Activated T-helper 17 cell treated with anti-CD3 and anti-CD28 coated beads, Interleukin-2, amount 50 U/mL, for 72 hours (primary cell): ENCODE results near the gene BTN3A1. TPM values are rescaled to one million over a fixed set of nuclear protein-coding genes. Genes with fewer than 3 reads are reported as not detected.
A peak's percentile ranks its signal among the peaks of the same experiment; 100 is the strongest.
"Not testable (repeated sequence)": the region's sequence is repeated elsewhere in the genome, so short reads cannot be mapped to it uniquely, and the experiment has no call there.

Experiments
- ATAC-seq: fragments of 150-1000 bp; cut with Tn5 transposase; replicated peaks from 2 replicates; pipeline ENCODE4 v1.10.0; 2021; ENCODE audit warnings: mild to moderate bottlenecking, moderate library complexity
- H3K27ac Mint-ChIP-seq: one replicate; pipeline ENCODE4 v1.8.0; 2022; ENCODE audit warnings: mixed read lengths
- H3K27me3 Mint-ChIP-seq: one replicate; pipeline ENCODE4 v1.8.0; 2022; ENCODE audit warnings: mixed read lengths
- H3K36me3 Mint-ChIP-seq: one replicate; pipeline ENCODE4 v1.8.0; 2022; ENCODE audit warnings: low read depth, mild to moderate bottlenecking, mixed read lengths
- H3K4me1 Mint-ChIP-seq: one replicate; pipeline ENCODE4 v1.8.0; 2022; ENCODE audit warnings: mixed read lengths
- H3K4me3 Mint-ChIP-seq: one replicate; pipeline ENCODE4 v1.8.0; 2022; ENCODE audit warnings: mild to moderate bottlenecking, mixed read lengths
- H3K9me3 Mint-ChIP-seq: one replicate; pipeline ENCODE4 v1.8.0; 2022; ENCODE audit warnings: mixed read lengths
- total RNA-seq, 2 donors: library from RNA; stranded (reverse); gene quantifications; one replicate each; pipeline ENCODE4 v1.2.3, GENCODE V29; 2022

Gene BTN3A1
- total RNA-seq: 10 to 100 TPM; 35.1 to 70.0 TPM

GRCh38 chr6:26401987-26402658 lies at the start of gene BTN3A1:
TSS of gene BTN3A1 (plus strand) at chr6:26402275. CDS start at chr6:26405564, 3,289 bp downstream.
- no peaks in the 10 kb centered on the region for H3K27me3 Mint-ChIP-seq
- H3K4me1 Mint-ChIP-seq: peaks cover 40% of the 10 kb centered on the region
- H3K27ac Mint-ChIP-seq: peak within 1 kb of the TSS; percentile 98
- peaks cover 34% of the 10 kb centered on the region for H3K36me3 Mint-ChIP-seq
- H3K4me3 Mint-ChIP-seq: peak within 1 kb of the TSS; percentile 99
- H3K9me3 Mint-ChIP-seq: no peaks in the 10 kb centered on the region
- peak; percentile 96 for ATAC-seq

GRCh38 chr6:26352315-26352714 lies 49.8 kb upstream of the BTN3A1 start:
- Mint-ChIP-seq H3K4me1 (no peaks in the 10 kb centered on the region), H3K9me3 (no peaks in the 10 kb centered on the region), H3K36me3 (no peaks in the 10 kb centered on the region), H3K4me3 (no peak overlapping the region), H3K27ac (no peak overlapping the region), H3K27me3 (no peaks in the 10 kb centered on the region)
- no peak for ATAC-seq

GRCh38 chr6:26354162-26354561 lies 47.9 kb upstream of the BTN3A1 start:
- Mint-ChIP-seq H3K36me3 (no peaks in the 10 kb centered on the region), H3K9me3 (no peaks in the 10 kb centered on the region), H3K27me3 (no peaks in the 10 kb centered on the region), H3K4me3 (no peak overlapping the region), H3K4me1 (no peaks in the 10 kb centered on the region), H3K27ac (no peak overlapping the region)
- no peak for ATAC-seq

- Mint-ChIP-seq H3K27me3 (no peaks in the 10 kb centered on the region), H3K4me1 (no peaks in the 10 kb centered on the region), H3K27ac (no peak overlapping the region), H3K4me3 (no peak overlapping the region), H3K36me3 (no peaks in the 10 kb centered on the region), H3K9me3 (no peaks in the 10 kb centered on the region)
- no peak for ATAC-seq
Measured at GRCh38 chr6:26355366-26355765, 46.7 kb upstream of the BTN3A1 start.

GRCh38 chr6:26357543-26357942 lies 44.5 kb upstream of the BTN3A1 start:
- H3K27ac Mint-ChIP-seq, H3K36me3 Mint-ChIP-seq, H3K9me3 Mint-ChIP-seq, H3K4me3 Mint-ChIP-seq, H3K27me3 Mint-ChIP-seq, ATAC-seq: not testable (repeated sequence)
- peaks cover 18% of the 10 kb centered on the region for H3K4me1 Mint-ChIP-seq

GRCh38 chr6:26358511-26358981 lies 43.5 kb upstream of the BTN3A1 start:
- H3K36me3 Mint-ChIP-seq: no peaks in the 10 kb centered on the region
- peak; percentile 58 for ATAC-seq
- H3K27ac Mint-ChIP-seq: no peak overlapping the region
- no peak overlapping the region for H3K4me3 Mint-ChIP-seq
- peaks cover 27% of the 10 kb centered on the region for H3K4me1 Mint-ChIP-seq
- H3K9me3 Mint-ChIP-seq: no peaks in the 10 kb centered on the region
- no peaks in the 10 kb centered on the region for H3K27me3 Mint-ChIP-seq

- Mint-ChIP-seq H3K9me3 (no peaks in the 10 kb centered on the region), H3K4me3 (no peak overlapping the region)
Measured at GRCh38 chr6:26359765-26360164, 42.3 kb upstream of the BTN3A1 start.

GRCh38 chr6:26360451-26361416 lies 41.3 kb upstream of the BTN3A1 start:
- peak; percentile 46 for ATAC-seq
- Mint-ChIP-seq H3K27ac (peak overlapping the region; percentile 53), H3K4me3 (peak overlapping the region; percentile 66), H3K27me3 (no peaks in the 10 kb centered on the region), H3K9me3 (no peaks in the 10 kb centered on the region), H3K4me1 (peaks cover 31% of the 10 kb centered on the region), H3K36me3 (no peaks in the 10 kb centered on the region)

More at GRCh38 chr6:26359765-26360164, 42.3 kb upstream of the BTN3A1 start:
- no peak overlapping the region for H3K27ac Mint-ChIP-seq
- ATAC-seq: no peak
- H3K36me3 Mint-ChIP-seq: no peaks in the 10 kb centered on the region
- no peaks in the 10 kb centered on the region for H3K27me3 Mint-ChIP-seq
- H3K4me1 Mint-ChIP-seq: peaks cover 31% of the 10 kb centered on the region

- H3K27me3 Mint-ChIP-seq: no peaks in the 10 kb centered on the region
- peak overlapping the region; percentile 66 for H3K4me3 Mint-ChIP-seq
- H3K9me3 Mint-ChIP-seq: no peaks in the 10 kb centered on the region
- no peak for ATAC-seq
- H3K36me3 Mint-ChIP-seq: no peaks in the 10 kb centered on the region
- H3K27ac Mint-ChIP-seq: peak overlapping the region; percentile 53
- H3K4me1 Mint-ChIP-seq: peaks cover 31% of the 10 kb centered on the region
Measured at GRCh38 chr6:26361544-26361943, 40.5 kb upstream of the BTN3A1 start.

- peaks cover 34% of the 10 kb centered on the region for H3K4me1 Mint-ChIP-seq
- peak overlapping the region; percentile 66 for H3K4me3 Mint-ChIP-seq
- H3K9me3 Mint-ChIP-seq: no peaks in the 10 kb centered on the region
- H3K27me3 Mint-ChIP-seq: no peaks in the 10 kb centered on the region
- peaks cover 2% of the 10 kb centered on the region for H3K36me3 Mint-ChIP-seq
- ATAC-seq: no peak
- peak overlapping the region; percentile 53 for H3K27ac Mint-ChIP-seq
Measured at GRCh38 chr6:26362093-26362835, 39.8 kb upstream of the BTN3A1 start.

GRCh38 chr6:26362836-26363220 lies 39.2 kb upstream of the BTN3A1 start:
- no peaks in the 10 kb centered on the region for H3K27me3 Mint-ChIP-seq
- ATAC-seq: no peak
- H3K27ac Mint-ChIP-seq: peak overlapping the region; percentile 53
- H3K36me3 Mint-ChIP-seq: peaks cover 7% of the 10 kb centered on the region
- peaks cover 38% of the 10 kb centered on the region for H3K4me1 Mint-ChIP-seq
- no peaks in the 10 kb centered on the region for H3K9me3 Mint-ChIP-seq
- H3K4me3 Mint-ChIP-seq: no peak overlapping the region

- Mint-ChIP-seq H3K4me3 (no peak overlapping the region), H3K9me3 (no peaks in the 10 kb centered on the region), H3K4me1 (peaks cover 40% of the 10 kb centered on the region), H3K27ac (no peak overlapping the region), H3K27me3 (no peaks in the 10 kb centered on the region), H3K36me3 (peaks cover 20% of the 10 kb centered on the region)
- ATAC-seq: peak; percentile 21
Measured at GRCh38 chr6:26363882-26364701, 38.0 kb upstream of the BTN3A1 start.

- peaks cover 50% of the 10 kb centered on the region for H3K4me1 Mint-ChIP-seq
- H3K27me3 Mint-ChIP-seq: no peaks in the 10 kb centered on the region
- ATAC-seq: no peak
Measured at GRCh38 chr6:26365633-26365995, 36.5 kb upstream of the BTN3A1 start.

More at GRCh38 chr6:26365633-26365995, 36.5 kb upstream of the BTN3A1 start:
- H3K27ac Mint-ChIP-seq: no peak overlapping the region
- H3K9me3 Mint-ChIP-seq: no peaks in the 10 kb centered on the region
- H3K36me3 Mint-ChIP-seq: peaks cover 35% of the 10 kb centered on the region
- H3K4me3 Mint-ChIP-seq: no peak overlapping the region
